Osteoblast (primary cell): ENCODE measurements around the gene PLA2R1. TPM values are rescaled to one million over a fixed set of nuclear protein-coding genes. Genes with fewer than 3 reads are reported as not detected.

Experiments
- DNase-seq: peaks from one replicate; pipeline ENCODE4 v3.0.0; 2011; ENCODE audit warnings: low spot score, mixed read lengths; ENCODE audit not compliant: insufficient read length; ENCODE audit errors: missing footprints
- H2AFZ ChIP-seq: 2 replicates; pipeline ENCODE4 v1.6.0; 2011; ENCODE audit warnings: mild to moderate bottlenecking, low read length
- H3K27ac ChIP-seq: 2 replicates; pipeline ENCODE4 v1.5.1; 2011; ENCODE audit warnings: mild to moderate bottlenecking, low read depth, low read length, moderate library complexity
- H3K27me3 ChIP-seq: 2 replicates; pipeline ENCODE4 v1.6.0; 2012; ENCODE audit warnings: mild to moderate bottlenecking, control low read depth, inconsistent platforms, low read length, moderate library complexity; ENCODE audit not compliant: insufficient read depth
- H3K36me3 ChIP-seq: 2 replicates; pipeline ENCODE4 v1.5.1; 2011; ENCODE audit warnings: mild to moderate bottlenecking, low read length, control low read depth, moderate library complexity; ENCODE audit not compliant: insufficient read depth
- H3K4me1 ChIP-seq: 2 replicates; pipeline ENCODE4 v1.5.1; 2011; ENCODE audit warnings: mild to moderate bottlenecking, low read length, control low read depth, moderate library complexity; ENCODE audit not compliant: insufficient read depth
- H3K4me2 ChIP-seq: 2 replicates; pipeline ENCODE4 v1.6.0; 2011; ENCODE audit warnings: mild to moderate bottlenecking, low read length; ENCODE audit not compliant: insufficient read depth
- H3K4me3 ChIP-seq: fragments of 200-600 bp; sonication (generic); 3 replicates; pipeline ENCODE4 v1.5.1; 2012; ENCODE audit warnings: mild to moderate bottlenecking, low read length, inconsistent platforms; ENCODE audit not compliant: insufficient read depth
- H3K79me2 ChIP-seq: 2 replicates; pipeline ENCODE4 v1.6.0; 2012; ENCODE audit warnings: mild to moderate bottlenecking, low read length, control low read depth, inconsistent platforms; ENCODE audit not compliant: insufficient read depth
- H3K9me3 ChIP-seq: 2 replicates; pipeline ENCODE4 v1.5.1; 2011; ENCODE audit warnings: low read depth, low read length, control low read depth
- H4K20me1 ChIP-seq: 2 replicates; pipeline ENCODE4 v1.6.0; 2012; ENCODE audit warnings: mild to moderate bottlenecking, low read length, control low read depth; ENCODE audit not compliant: insufficient read depth
- total RNA-seq: library from RNA; depleted of rRNA; stranded (reverse); fragments of >200 nt; gene quantifications from 2 replicates; pipeline ENCODE4 v1.2.3, GENCODE V29; 2012
- TF ChIP-seq, protein P1 (sequence below): IDR thresholded peaks from 2 replicates; pipeline ENCODE4 v1.5.1; 2011; ENCODE audit warnings: mild to moderate bottlenecking, low read depth, low read length, moderate library complexity; ENCODE audit errors: extremely low read depth

The PLA2R1 gene
- total RNA-seq, 1 donor = 19.9 TPM

DNA sequence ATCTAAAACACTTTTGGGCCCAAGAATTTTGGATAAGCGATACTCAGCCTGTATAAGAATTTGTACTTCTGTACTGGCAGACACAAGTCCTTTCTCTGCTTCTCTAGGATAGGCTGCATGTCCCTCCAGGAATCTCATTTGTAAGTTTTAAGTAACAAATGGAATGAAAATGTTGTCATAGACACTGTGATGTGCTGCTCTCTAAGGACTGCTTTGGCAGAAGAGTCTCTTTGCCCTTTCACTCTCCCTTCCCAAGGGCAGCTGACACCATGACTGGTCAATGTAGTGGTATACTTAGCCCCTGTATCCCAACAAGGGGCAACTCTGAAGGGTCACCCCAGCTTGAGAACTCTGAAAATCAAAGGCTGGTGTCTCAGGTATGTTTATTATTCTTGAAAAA, 27.3 kb downstream of the PLA2R1 start:
- Histone ChIP-seq H3K4me1 (peaks cover 29% of the 10 kb centered on the region), H4K20me1 (no peaks in the 10 kb centered on the region), H3K9me3 (no peaks in the 10 kb centered on the region), H3K36me3 (no peaks in the 10 kb centered on the region), H3K4me2 (no peak overlapping the region), H3K79me2 (no peaks in the 10 kb centered on the region), H3K27ac (no peak overlapping the region), H2AFZ (no peak overlapping the region), H3K27me3 (no peaks in the 10 kb centered on the region), H3K4me3 (no peak overlapping the region)
- no peak for DNase-seq
- TF ChIP-seq, protein P1, sequence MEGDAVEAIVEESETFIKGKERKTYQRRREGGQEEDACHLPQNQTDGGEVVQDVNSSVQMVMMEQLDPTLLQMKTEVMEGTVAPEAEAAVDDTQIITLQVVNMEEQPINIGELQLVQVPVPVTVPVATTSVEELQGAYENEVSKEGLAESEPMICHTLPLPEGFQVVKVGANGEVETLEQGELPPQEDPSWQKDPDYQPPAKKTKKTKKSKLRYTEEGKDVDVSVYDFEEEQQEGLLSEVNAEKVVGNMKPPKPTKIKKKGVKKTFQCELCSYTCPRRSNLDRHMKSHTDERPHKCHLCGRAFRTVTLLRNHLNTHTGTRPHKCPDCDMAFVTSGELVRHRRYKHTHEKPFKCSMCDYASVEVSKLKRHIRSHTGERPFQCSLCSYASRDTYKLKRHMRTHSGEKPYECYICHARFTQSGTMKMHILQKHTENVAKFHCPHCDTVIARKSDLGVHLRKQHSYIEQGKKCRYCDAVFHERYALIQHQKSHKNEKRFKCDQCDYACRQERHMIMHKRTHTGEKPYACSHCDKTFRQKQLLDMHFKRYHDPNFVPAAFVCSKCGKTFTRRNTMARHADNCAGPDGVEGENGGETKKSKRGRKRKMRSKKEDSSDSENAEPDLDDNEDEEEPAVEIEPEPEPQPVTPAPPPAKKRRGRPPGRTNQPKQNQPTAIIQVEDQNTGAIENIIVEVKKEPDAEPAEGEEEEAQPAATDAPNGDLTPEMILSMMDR = no peak

DNA sequence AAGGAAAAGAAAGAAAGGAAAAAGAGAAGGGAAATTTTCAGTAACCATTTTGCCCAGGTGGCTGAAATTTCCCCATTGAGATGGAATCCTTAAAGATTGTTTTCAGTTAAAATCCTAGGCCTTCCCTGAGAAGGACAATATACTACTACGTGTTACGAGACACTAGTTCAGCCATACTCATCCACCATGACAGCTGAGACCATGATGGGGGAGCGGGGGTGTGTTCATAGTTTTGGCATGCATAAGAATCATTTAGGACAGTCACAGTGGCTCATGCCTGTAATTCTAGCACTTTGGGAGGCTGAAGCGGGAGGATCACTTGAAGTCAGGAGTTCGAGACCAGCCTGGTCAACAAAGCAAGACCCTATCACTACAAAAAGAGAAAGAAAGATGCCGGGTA, 28.0 kb downstream of the PLA2R1 start:
- H3K36me3 ChIP-seq = no peaks in the 10 kb centered on the region
- no peaks in the 10 kb centered on the region for H4K20me1 ChIP-seq
- TF ChIP-seq, protein P1 = no peak
- H3K79me2 ChIP-seq = no peaks in the 10 kb centered on the region
- DNase-seq = no peak
- no peak overlapping the region for H3K4me2 ChIP-seq
- H3K4me1 ChIP-seq = peaks cover 22% of the 10 kb centered on the region
- no peak overlapping the region for H3K27ac ChIP-seq
- H3K4me3 ChIP-seq = no peak overlapping the region
- H3K9me3 ChIP-seq = no peaks in the 10 kb centered on the region
- H3K27me3 ChIP-seq = no peaks in the 10 kb centered on the region
- H2AFZ ChIP-seq = no peak overlapping the region

DNA sequence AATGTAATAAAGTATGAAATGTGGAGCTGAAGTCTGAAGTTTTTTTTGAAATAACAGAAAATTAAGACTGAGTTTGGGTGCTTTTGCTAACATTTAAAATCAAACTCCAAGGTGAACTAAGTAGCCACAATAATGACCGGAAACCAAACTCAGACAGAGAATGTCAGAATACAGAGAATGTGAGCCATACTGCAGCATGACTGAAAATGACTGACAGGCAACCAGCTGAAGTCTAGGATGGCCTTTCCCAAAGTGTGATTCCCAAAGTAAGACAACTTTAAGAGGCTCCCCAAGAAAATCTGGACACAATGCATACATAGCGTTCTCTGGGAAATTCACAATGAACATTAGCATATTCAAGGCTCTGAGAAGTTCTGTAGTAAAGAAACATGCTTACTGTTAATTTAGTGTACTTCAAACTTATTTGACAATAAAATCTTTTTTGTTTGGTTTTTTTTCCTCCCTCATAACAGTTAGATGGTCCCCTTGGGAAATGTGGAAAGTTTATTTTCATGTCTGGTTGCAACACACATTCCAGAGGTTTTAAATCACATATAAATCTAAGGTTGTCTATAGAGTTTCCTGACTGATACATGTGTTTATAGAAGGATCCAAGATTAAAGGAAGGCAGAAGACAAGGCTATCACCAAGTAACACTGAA, 28.6 kb downstream of the PLA2R1 start:
- peak overlapping the region; percentile 26 for H3K27ac ChIP-seq
- H3K27me3 ChIP-seq = no peaks in the 10 kb centered on the region
- H4K20me1 ChIP-seq = no peaks in the 10 kb centered on the region
- H3K4me1 ChIP-seq = peaks cover 21% of the 10 kb centered on the region
- H3K4me3 ChIP-seq = no peak overlapping the region
- H3K4me2 ChIP-seq = peak overlapping the region; percentile 29
- TF ChIP-seq, protein P1 = no peak
- DNase-seq = no peak
- no peak overlapping the region for H2AFZ ChIP-seq
- no peaks in the 10 kb centered on the region for H3K79me2 ChIP-seq
- no peaks in the 10 kb centered on the region for H3K36me3 ChIP-seq
- H3K9me3 ChIP-seq = no peaks in the 10 kb centered on the region

DNA sequence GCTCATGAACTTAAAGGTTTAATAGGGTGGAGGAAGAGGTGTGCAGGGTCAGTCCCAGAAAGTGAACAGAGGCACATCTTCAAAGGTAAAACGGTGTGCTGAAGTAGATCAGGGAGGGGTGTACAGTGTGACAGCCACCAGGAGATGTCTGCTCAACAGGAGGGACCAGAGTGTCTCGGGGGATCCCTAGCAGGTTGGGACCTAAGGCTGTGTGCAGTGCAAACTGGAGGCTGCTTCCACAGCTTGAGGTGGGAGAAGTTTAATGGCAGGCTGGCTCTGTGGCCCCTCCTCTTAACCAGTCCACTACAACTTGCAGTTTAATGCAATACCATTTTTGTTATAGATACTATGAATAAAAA, 33.2 kb downstream of the PLA2R1 start:
- Histone ChIP-seq H3K27ac (no peak overlapping the region), H4K20me1 (no peaks in the 10 kb centered on the region), H3K9me3 (no peaks in the 10 kb centered on the region), H3K27me3 (no peaks in the 10 kb centered on the region), H3K36me3 (no peaks in the 10 kb centered on the region), H3K4me1 (peaks cover 19% of the 10 kb centered on the region), H3K4me2 (no peak overlapping the region), H2AFZ (no peak overlapping the region), H3K4me3 (no peak overlapping the region), H3K79me2 (no peaks in the 10 kb centered on the region)
- DNase-seq = no peak
- TF ChIP-seq, protein P1 = no peak
